GM12878 (cell line): ENCODE measurements around the gene PIGB. TPM values are rescaled to one million over a fixed set of nuclear protein-coding genes. Genes with fewer than 3 reads are reported as not detected.

Source experiments
- ATAC-seq: fragments of 200-7000 bp; cut with Tn5 transposase; 3 replicates; pipeline ENCODE4 v1.9.1; 2020; ENCODE audit warnings: mild to moderate bottlenecking, moderate library complexity
- BruUV-seq: library from RNA; stranded (reverse); fragments of 400-500 nt; replicated peaks from 2 replicates; lab custom pipeline; 2021; lab: Mats Ljungman, UMichigan
- CTCF ChIA-PET: fragments of 300-600 bp; sonication (Branson Sonifier 250); formaldehyde crosslinking; extraction: SDS; loops from one replicate; lab custom pipeline; 2021; ENCODE audit warnings: inconsistent platforms; lab: Yijun Ruan, JAX
- POLR2A ChIA-PET: fragments of 350-600 bp; formaldehyde crosslinking; extraction: SDS; loops from one replicate; lab custom pipeline; 2021; ENCODE audit warnings: inconsistent platforms; lab: Charles Lee
- RAD21 ChIA-PET: fragments of 300-600 bp; sonication (Branson Sonifier 250); formaldehyde crosslinking; loops from one replicate; lab custom pipeline; 2023; ENCODE audit warnings: antibody characterized with exemption; ENCODE audit not compliant: unreplicated experiment; lab: Charles Lee
- SMC1A ChIA-PET: fragments of 300-600 bp; sonication (Branson Sonifier 250); formaldehyde crosslinking; loops from one replicate; lab custom pipeline; 2023; ENCODE audit not compliant: unreplicated experiment, uncharacterized antibody; lab: Charles Lee
- DNase-seq: peaks from one replicate; pipeline ENCODE4 v3.0.0-alpha.2; 2011; ENCODE audit warnings: low read depth, low spot score
- FAIRE-seq: peaks from 3 replicates; lab custom pipeline; 2011; peaks lifted over from hg19 to GRCh38; lab: Jason Lieb, UNC
- H2AFZ ChIP-seq: 2 replicates; pipeline ENCODE4 v1.6.0; 2011; ENCODE audit warnings: low read depth, low read length, control low read depth; ENCODE audit not compliant: control insufficient read depth
- H3K27ac ChIP-seq: 2 replicates; pipeline ENCODE4 v1.5.1; 2011; ENCODE audit warnings: control low read depth; ENCODE audit not compliant: control insufficient read depth, insufficient read depth
- H3K27me3 ChIP-seq, 2 experiments: replicated peaks in 1 of 2; 2 replicates each; pipeline versions ENCODE4 v1.6.0 to v1.6.1; 2011; ENCODE audit warnings: low read length in 1 of 2; ENCODE audit not compliant: control insufficient read depth in 2 of 2, insufficient read depth in 2 of 2
- H3K36me3 ChIP-seq, 2 experiments: 2 replicates each; pipeline ENCODE4 v1.5.1; 2011; ENCODE audit warnings: low read length in 1 of 2; ENCODE audit not compliant: control insufficient read depth in 2 of 2, insufficient read depth in 2 of 2
- H3K4me1 ChIP-seq: 2 replicates; pipeline ENCODE4 v1.6.1; 2011; ENCODE audit warnings: mild to moderate bottlenecking, low read length, moderate library complexity, mixed read lengths; ENCODE audit not compliant: control insufficient read depth, insufficient read depth
- H3K4me2 ChIP-seq: 2 replicates; pipeline ENCODE4 v1.6.0; 2011; ENCODE audit warnings: control low read depth; ENCODE audit not compliant: control insufficient read depth, insufficient read depth
- H3K4me3 ChIP-seq: fragments of 200-600 bp; sonication (generic); 2 replicates; pipeline ENCODE4 v1.5.1; 2016
- H3K79me2 ChIP-seq: 2 replicates; pipeline ENCODE4 v1.6.0; 2011; ENCODE audit warnings: low read length; ENCODE audit not compliant: control insufficient read depth, insufficient read depth
- H3K9ac ChIP-seq: 2 replicates; pipeline ENCODE4 v1.8.0; 2011; ENCODE audit warnings: low read length, control low read depth, mixed read lengths; ENCODE audit not compliant: control insufficient read depth, insufficient read depth
- H3K9me3 ChIP-seq: replicated peaks from 3 replicates; pipeline ENCODE4 v1.5.1; 2011; ENCODE audit warnings: mild to moderate bottlenecking, low read length; ENCODE audit not compliant: control insufficient read depth, insufficient read depth
- H4K20me1 ChIP-seq: 2 replicates; pipeline ENCODE4 v1.6.0; 2011; ENCODE audit not compliant: control insufficient read depth, insufficient read depth
- CBFB ChIP-seq: IDR thresholded peaks from 2 replicates; pipeline ENCODE4 v1.6.1; 2016; ENCODE audit warnings: antibody characterized with exemption, low read depth
- CREB1 ChIP-seq: IDR thresholded peaks from 2 replicates; pipeline ENCODE4 v1.6.1; 2012; ENCODE audit warnings: low read depth, mild to moderate bottlenecking, inconsistent platforms
- KAT2A ChIP-seq: conservative IDR thresholded peaks from 2 replicates; pipeline ENCODE4 v1.6.1; 2011; ENCODE audit warnings: low read depth, low read length; ENCODE audit not compliant: control insufficient read depth
- KDM1A ChIP-seq: fragments of 200-600 bp; sonication (generic); IDR thresholded peaks from 2 replicates; pipeline ENCODE4 v1.6.1; 2016; ENCODE audit warnings: borderline replicate concordance
- MEF2B ChIP-seq: fragments of 450-650 bp; IDR thresholded peaks from 2 replicates; pipeline ENCODE4 v1.6.1; 2018; ENCODE audit warnings: mild to moderate bottlenecking, moderate library complexity; ENCODE audit not compliant: partially characterized antibody, poor library complexity, severe bottlenecking
- MTA2 ChIP-seq: fragments of 450-650 bp; IDR thresholded peaks from 2 replicates; pipeline ENCODE4 v1.6.1; 2016; ENCODE audit warnings: low read depth, mild to moderate bottlenecking, moderate library complexity
- MYB ChIP-seq: fragments of 150-350 bp; IDR thresholded peaks from 2 replicates; pipeline ENCODE4 v1.6.1; 2014; ENCODE audit warnings: mild to moderate bottlenecking, low read depth, low read length, borderline replicate concordance
- NFIC ChIP-seq: IDR thresholded peaks from 2 replicates; pipeline ENCODE4 v1.6.1; 2012; ENCODE audit warnings: low read depth, mild to moderate bottlenecking, inconsistent platforms, low read length, moderate library complexity
- NR2F1 ChIP-seq: fragments of 450-650 bp; conservative IDR thresholded peaks from 2 replicates; pipeline ENCODE4 v1.6.1; 2017; ENCODE audit warnings: mild to moderate bottlenecking
- POLR2AphosphoS2 ChIP-seq: IDR thresholded peaks from 2 replicates; pipeline ENCODE4 v1.6.1; 2011; ENCODE audit warnings: low read depth, mild to moderate bottlenecking, low read length, improper control_type of control experiment, moderate library complexity
- POLR2AphosphoS5 ChIP-seq: IDR thresholded peaks from 2 replicates; pipeline ENCODE4 v1.6.1; 2011; ENCODE audit warnings: mild to moderate bottlenecking, low read length, inconsistent platforms
- SMAD5 ChIP-seq: IDR thresholded peaks from 2 replicates; pipeline ENCODE4 v1.6.1; 2016; ENCODE audit warnings: antibody characterized with exemption, low read depth
- SRF ChIP-seq, 2 experiments: IDR thresholded peaks; 2 replicates each; pipeline ENCODE4 v1.6.1; 2011; ENCODE audit warnings: low read depth in 2 of 2, low read length in 2 of 2, mild to moderate bottlenecking in 1 of 2, moderate library complexity in 1 of 2
- SUZ12 ChIP-seq: fragments of 200-600 bp; sonication (generic); IDR thresholded peaks from one replicate; pipeline ENCODE4 v1.6.1; 2018; ENCODE audit warnings: antibody characterized with exemption, mild to moderate bottlenecking; ENCODE audit not compliant: unreplicated experiment
- TCF3 ChIP-seq: IDR thresholded peaks from 2 replicates; pipeline ENCODE4 v1.6.1; 2012; ENCODE audit warnings: low read depth, mild to moderate bottlenecking, low read length, borderline replicate concordance; ENCODE audit not compliant: insufficient read depth
- ZNF24 ChIP-seq: fragments of 450-650 bp; IDR thresholded peaks from 2 replicates; pipeline ENCODE4 v1.6.1; 2017; ENCODE audit warnings: antibody characterized with exemption, mild to moderate bottlenecking
- ZNF384 ChIP-seq: IDR thresholded peaks from 2 replicates; pipeline ENCODE4 v1.6.1; 2012; ENCODE audit warnings: low read depth, mild to moderate bottlenecking, low read length, improper control_type of control experiment, borderline replicate concordance
- WGBS: methylation state at CpG from one replicate; pipeline ENCODE4 v1.1.6; 2016; ENCODE audit warnings: low lambda C conversion rate; ENCODE audit not compliant: insufficient replicate concordance, insufficient coverage; ENCODE audit errors: missing lambda C conversion rate; 5-methylcytosine and 5-hydroxymethylcytosine counted together
- in situ Hi-C: fragments of 300-500 bp; cut with MboI; formaldehyde crosslinking; loops from 9 replicates; pipeline ENCODE4 v1.14.3; 2018; ENCODE audit warnings: mixed read lengths
- intact Hi-C: fragments of 100-400 bp; cut with micrococcal nuclease; formaldehyde crosslinking; loops from one replicate; pipeline ENCODE4 v1.14.2; 2022; ENCODE audit not compliant: unreplicated experiment
- polyA plus RNA-seq, 11 experiments: library from polyadenylated mRNA; depleted of rRNA in 4 of 11; unstranded in 6 of 11; stranded (reverse) in 5 of 11; fragments of >200 nt; fragmentation: Nextera tagmentation in 4 of 11; fragmentation: Illumina TruSeq in 1 of 11; extraction: Ambion mirVana in 4 of 11; extraction: Trizol in 1 of 11; gene quantifications; 1 replicate in 1 of 11; 2 replicates in 10 of 11; pipeline versions ENCODE4 v1.2.1 to v1.2.3, GENCODE V29; 2011 to 2016; ENCODE audit warnings: inconsistent platforms in 2 of 11, missing spikeins in 2 of 11, low read depth in 1 of 11
- total RNA-seq, 4 experiments: library from RNA; depleted of rRNA in 3 of 4; stranded (reverse); fragments of >200 nt in 3 of 4; fragmentation: Illumina TruSeq in 1 of 4; extraction: Trizol in 1 of 4; gene quantifications; 2 replicates each; pipeline versions ENCODE4 v1.2.1 to v1.2.3, GENCODE V29; 2013 to 2021
- TF ChIP-seq, protein P1 (sequence below): fragments of 450-650 bp; IDR thresholded peaks from 2 replicates; pipeline ENCODE4 v1.6.1; 2017; ENCODE audit warnings: antibody characterized with exemption, mild to moderate bottlenecking, moderate library complexity
- TF ChIP-seq, protein P2 (sequence below): IDR thresholded peaks from 2 replicates; pipeline ENCODE4 v1.6.1; 2012; ENCODE audit warnings: low read depth, low read length, improper control_type of control experiment
- TF ChIP-seq, protein P3 (sequence below): fragments of 450-650 bp; IDR thresholded peaks from 2 replicates; pipeline ENCODE4 v1.6.1; 2018; ENCODE audit warnings: mild to moderate bottlenecking, low read depth, moderate library complexity; ENCODE audit not compliant: partially characterized antibody

Gene PIGB
- total and polyA plus RNA-seq, 10 of the 15 experiments (the other 5 are each of a cell fraction or from before 2014, with no cell fraction given) = 17.9 to 46.0 (median 25.2) TPM

DNA sequence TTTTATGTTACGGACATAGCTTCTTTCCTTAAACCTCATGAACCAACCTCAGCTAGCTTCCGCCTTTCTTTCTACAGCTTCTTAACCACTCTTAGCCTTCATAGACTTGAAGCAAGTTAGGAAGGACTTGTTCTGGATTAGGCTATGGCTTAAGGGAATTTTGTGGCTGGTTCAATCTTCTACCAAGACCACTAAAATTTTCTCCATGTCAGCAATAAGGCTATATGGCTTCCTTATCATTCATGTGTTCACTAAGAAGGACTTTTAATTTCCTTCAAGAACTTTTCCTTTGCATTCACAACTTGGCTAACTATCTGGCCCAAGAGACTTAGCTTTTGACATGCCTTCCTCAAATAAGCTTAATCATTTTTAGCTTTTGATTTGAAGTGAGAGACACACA, 64.7 kb downstream of the PIGB start:
- Histone ChIP-seq H3K4me3 (no peak overlapping the region), H2AFZ (no peak overlapping the region), H3K27me3 (no peaks in the 10 kb centered on the region), H3K9ac (no peak overlapping the region), H3K36me3 (peaks cover 0 to 8% of the 10 kb centered on the region in 2 experiments; a peak in 1 of 4 replicates), H3K79me2 (no peaks in the 10 kb centered on the region), H3K9me3 (no peaks in the 10 kb centered on the region), H4K20me1 (no peaks in the 10 kb centered on the region), H3K4me1 (no peaks in the 10 kb centered on the region), H3K4me2 (no peak overlapping the region), H3K27ac (no peak overlapping the region)
- BruUV-seq = no TSS peak
- CTCF ChIA-PET = interaction anchor here (0.6 to 1.4 kb wide), 3 partner anchors 35 to 167 kb away, joined by 3 to 4 read pairs (median 4); no protein-coding TSS in a partner anchor
- in situ Hi-C loops (no loop called here), intact Hi-C loops (no loop called here)
- RAD21 ChIA-PET = no interaction called here
- ATAC-seq (no peak), FAIRE-seq (no peak), DNase-seq (no peak)
- POLR2A ChIA-PET = no interaction called here
- TF ChIP-seq, protein P1, sequence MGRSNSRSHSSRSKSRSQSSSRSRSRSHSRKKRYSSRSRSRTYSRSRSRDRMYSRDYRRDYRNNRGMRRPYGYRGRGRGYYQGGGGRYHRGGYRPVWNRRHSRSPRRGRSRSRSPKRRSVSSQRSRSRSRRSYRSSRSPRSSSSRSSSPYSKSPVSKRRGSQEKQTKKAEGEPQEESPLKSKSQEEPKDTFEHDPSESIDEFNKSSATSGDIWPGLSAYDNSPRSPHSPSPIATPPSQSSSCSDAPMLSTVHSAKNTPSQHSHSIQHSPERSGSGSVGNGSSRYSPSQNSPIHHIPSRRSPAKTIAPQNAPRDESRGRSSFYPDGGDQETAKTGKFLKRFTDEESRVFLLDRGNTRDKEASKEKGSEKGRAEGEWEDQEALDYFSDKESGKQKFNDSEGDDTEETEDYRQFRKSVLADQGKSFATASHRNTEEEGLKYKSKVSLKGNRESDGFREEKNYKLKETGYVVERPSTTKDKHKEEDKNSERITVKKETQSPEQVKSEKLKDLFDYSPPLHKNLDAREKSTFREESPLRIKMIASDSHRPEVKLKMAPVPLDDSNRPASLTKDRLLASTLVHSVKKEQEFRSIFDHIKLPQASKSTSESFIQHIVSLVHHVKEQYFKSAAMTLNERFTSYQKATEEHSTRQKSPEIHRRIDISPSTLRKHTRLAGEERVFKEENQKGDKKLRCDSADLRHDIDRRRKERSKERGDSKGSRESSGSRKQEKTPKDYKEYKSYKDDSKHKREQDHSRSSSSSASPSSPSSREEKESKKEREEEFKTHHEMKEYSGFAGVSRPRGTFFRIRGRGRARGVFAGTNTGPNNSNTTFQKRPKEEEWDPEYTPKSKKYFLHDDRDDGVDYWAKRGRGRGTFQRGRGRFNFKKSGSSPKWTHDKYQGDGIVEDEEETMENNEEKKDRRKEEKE = no peak
- no peak for TF ChIP-seq MEF2B
- TF ChIP-seq ZNF24 = no peak
- no peak for TF ChIP-seq SUZ12
- TF ChIP-seq SMAD5 = no peak
- no peak for TF ChIP-seq NR2F1
- TF ChIP-seq, protein P2, sequence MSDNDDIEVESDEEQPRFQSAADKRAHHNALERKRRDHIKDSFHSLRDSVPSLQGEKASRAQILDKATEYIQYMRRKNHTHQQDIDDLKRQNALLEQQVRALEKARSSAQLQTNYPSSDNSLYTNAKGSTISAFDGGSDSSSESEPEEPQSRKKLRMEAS = no peak
- TF ChIP-seq KAT2A = no peak
- TF ChIP-seq CREB1 = no peak
- TF ChIP-seq POLR2AphosphoS2 = no peak
- no peak for TF ChIP-seq KDM1A
- TF ChIP-seq TCF3 = no peak
- TF ChIP-seq SRF (IDR thresholded peaks at IDR 0.05; ENCODE audit: low read depth in 2 of 2, low read length in 2 of 2) = no peak
- TF ChIP-seq MTA2 = no peak
- TF ChIP-seq, protein P3, sequence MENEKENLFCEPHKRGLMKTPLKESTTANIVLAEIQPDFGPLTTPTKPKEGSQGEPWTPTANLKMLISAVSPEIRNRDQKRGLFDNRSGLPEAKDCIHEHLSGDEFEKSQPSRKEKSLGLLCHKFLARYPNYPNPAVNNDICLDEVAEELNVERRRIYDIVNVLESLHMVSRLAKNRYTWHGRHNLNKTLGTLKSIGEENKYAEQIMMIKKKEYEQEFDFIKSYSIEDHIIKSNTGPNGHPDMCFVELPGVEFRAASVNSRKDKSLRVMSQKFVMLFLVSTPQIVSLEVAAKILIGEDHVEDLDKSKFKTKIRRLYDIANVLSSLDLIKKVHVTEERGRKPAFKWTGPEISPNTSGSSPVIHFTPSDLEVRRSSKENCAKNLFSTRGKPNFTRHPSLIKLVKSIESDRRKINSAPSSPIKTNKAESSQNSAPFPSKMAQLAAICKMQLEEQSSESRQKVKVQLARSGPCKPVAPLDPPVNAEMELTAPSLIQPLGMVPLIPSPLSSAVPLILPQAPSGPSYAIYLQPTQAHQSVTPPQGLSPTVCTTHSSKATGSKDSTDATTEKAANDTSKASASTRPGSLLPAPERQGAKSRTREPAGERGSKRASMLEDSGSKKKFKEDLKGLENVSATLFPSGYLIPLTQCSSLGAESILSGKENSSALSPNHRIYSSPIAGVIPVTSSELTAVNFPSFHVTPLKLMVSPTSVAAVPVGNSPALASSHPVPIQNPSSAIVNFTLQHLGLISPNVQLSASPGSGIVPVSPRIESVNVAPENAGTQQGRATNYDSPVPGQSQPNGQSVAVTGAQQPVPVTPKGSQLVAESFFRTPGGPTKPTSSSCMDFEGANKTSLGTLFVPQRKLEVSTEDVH = no peak
- no peak for TF ChIP-seq MYB
- no peak for TF ChIP-seq ZNF384
- no peak for TF ChIP-seq POLR2AphosphoS5
- TF ChIP-seq CBFB = no peak
- TF ChIP-seq NFIC = no peak
- 100% methylated on average over 2 of the region's 2 CpGs for WGBS
- SMC1A ChIA-PET = interaction anchor here (1.3 to 1.6 kb wide), 2 partner anchors 10 to 20 kb away, joined by 4 to 6 read pairs; no protein-coding TSS in a partner anchor
